HG02840 (cell line): Measurements from ENCODE around the gene ZW10.
A peak's percentile ranks its signal among the peaks of the same experiment; 100 is the strongest.
"Not testable (repeated sequence)": the region's sequence is repeated elsewhere in the genome, so short reads cannot be mapped to it uniquely, and the experiment has no call there.

Experiments
- ATAC-seq: cut with Tn5 transposase; IDR thresholded peaks from one replicate; pipeline ENCODE4 v1.9.1; 2021; ENCODE audit warnings: mild to moderate bottlenecking, moderate library complexity, moderate number of reproducible peaks; ENCODE audit not compliant: unreplicated experiment, low FRiP score

ZW10 gene

GRCh38 chr11:113773416-113774173 is at the start of gene ZW10:
TSS of gene ZW10 (minus strand) at chr11:113773692. CDS start at chr11:113773666, 26 bp downstream.
- ATAC-seq = peak; percentile 97

GRCh38 chr11:113818426-113818825 is 44.9 kb upstream of the ZW10 start:
- no peak for ATAC-seq

GRCh38 chr11:113817626-113818025 is 44.1 kb upstream of the ZW10 start:
- ATAC-seq = no peak

- no peak for ATAC-seq
Observed at GRCh38 chr11:113817162-113817561, 43.7 kb upstream of the ZW10 start.

GRCh38 chr11:113814181-113814580 is 40.7 kb upstream of the ZW10 start:
- no peak for ATAC-seq

GRCh38 chr11:113808931-113809330 is 35.4 kb upstream of the ZW10 start:
- no peak for ATAC-seq

GRCh38 chr11:113806406-113806805 is 32.9 kb upstream of the ZW10 start:
- ATAC-seq = no peak

- no peak for ATAC-seq
Observed at GRCh38 chr11:113805640-113806039, 32.1 kb upstream of the ZW10 start.

GRCh38 chr11:113802621-113803020 is 29.1 kb upstream of the ZW10 start:
- no peak for ATAC-seq

- no peak for ATAC-seq
Observed at GRCh38 chr11:113796663-113797259, 23.3 kb upstream of the ZW10 start.

- no peak for ATAC-seq
Observed at GRCh38 chr11:113789675-113790320, 16.3 kb upstream of the ZW10 start.

- not testable (repeated sequence) for ATAC-seq
Observed at GRCh38 chr11:113789016-113789415, 15.5 kb upstream of the ZW10 start.

- ATAC-seq = no peak
Observed at GRCh38 chr11:113782134-113782533, 8.6 kb upstream of the ZW10 start.

- ATAC-seq = no peak
Observed at GRCh38 chr11:113781682-113782081, 8.2 kb upstream of the ZW10 start.

GRCh38 chr11:113779496-113779895 is 6.0 kb upstream of the ZW10 start, which contains the start of gene CLDN25:
TSS of gene CLDN25 (plus strand) at chr11:113779796. CDS start at chr11:113779796, 0 bp downstream.
- ATAC-seq = no peak

- no peak for ATAC-seq
Observed at GRCh38 chr11:113778111-113778910, 4.8 kb upstream of the ZW10 start.

GRCh38 chr11:113774174-113774503 is 647 bp upstream of the ZW10 start:
- no peak for ATAC-seq

GRCh38 chr11:113773092-113773415 is 438 bp downstream of the ZW10 start:
- ATAC-seq = no peak

- ATAC-seq = no peak
Observed at GRCh38 chr11:113771964-113772363, 1.5 kb downstream of the ZW10 start.

- ATAC-seq = no peak
Observed at GRCh38 chr11:113764527-113765219, 8.8 kb downstream of the ZW10 start.
